Thoracic aorta (tissue), 2 donors: ENCODE measurements around the gene SV2B. TPM values are rescaled to one million over a fixed set of nuclear protein-coding genes. Genes with fewer than 3 reads are reported as not detected.

Source experiments
- ATAC-seq: fragments of 150-250 bp; one replicate; pipeline ENCODE4 v1.8.0; 2017; ENCODE audit warnings: low read depth; ENCODE audit not compliant: insufficient number of reproducible peaks, low FRiP score
- DNase-seq: peaks from one replicate; pipeline ENCODE4 v3.0.0-alpha.2; 2020; ENCODE audit warnings: low spot score
- H3K27ac ChIP-seq, 2 donors: fragments of 200-600 bp; sonication (generic); 1 replicate in 1 of 2; 2 replicates in 1 of 2; pipeline ENCODE4 v1.5.1; 2016; ENCODE audit warnings: mild to moderate bottlenecking in 2 of 2, moderate library complexity in 2 of 2
- H3K27me3 ChIP-seq: fragments of 200-600 bp; sonication (generic); replicated peaks from 2 replicates; pipeline ENCODE4 v1.6.0; 2016; ENCODE audit warnings: mild to moderate bottlenecking; ENCODE audit not compliant: insufficient read depth
- H3K36me3 ChIP-seq: fragments of 200-600 bp; sonication (generic); one replicate; pipeline ENCODE4 v1.5.1; 2016
- H3K4me1 ChIP-seq, 2 donors: fragments of 200-600 bp; sonication (generic); 1 replicate in 1 of 2; 2 replicates in 1 of 2; pipeline versions ENCODE4 v1.5.1 to v1.6.0; 2016; ENCODE audit warnings: low read depth in 2 of 2, mild to moderate bottlenecking in 1 of 2; ENCODE audit not compliant: control insufficient read depth in 1 of 2
- H3K4me3 ChIP-seq: fragments of 200-600 bp; sonication (generic); 2 replicates; pipeline ENCODE4 v1.5.1; 2016; ENCODE audit warnings: mild to moderate bottlenecking
- H3K9me3 ChIP-seq: fragments of 200-600 bp; sonication (generic); 2 replicates; pipeline ENCODE4 v1.5.1; 2016
- CTCF ChIP-seq: fragments of 200-600 bp; sonication (generic); IDR thresholded peaks from one replicate; pipeline ENCODE4 v1.5.1; 2019; ENCODE audit warnings: antibody characterized with exemption
- total RNA-seq, 2 donors: library from RNA; depleted of rRNA; stranded (reverse); fragments of >200 nt; gene quantifications; one replicate each; pipeline versions ENCODE4 v1.1.0 to v1.2.3, GENCODE V29; 2016

SV2B gene
- total RNA-seq, 2 donors from 2014 or later, result 2.6 TPM; not detected in 1

GRCh38 chr15:91192285-91192684 lies 92.2 kb downstream of the SV2B start:
- Histone ChIP-seq H3K27me3 (no peaks in the 10 kb centered on the region), H3K36me3 (no peaks in the 10 kb centered on the region), H3K4me3 (no peak overlapping the region), H3K4me1 (no peaks in the 10 kb centered on the region), H3K27ac (no peak overlapping the region), H3K9me3 (no peaks in the 10 kb centered on the region)
- TF ChIP-seq CTCF, result no peak
- DNase-seq, result no peak
- ATAC-seq, result no peak

- no peak for DNase-seq
- no peaks in the 10 kb centered on the region for H3K9me3 ChIP-seq
- no peaks in the 10 kb centered on the region for H3K36me3 ChIP-seq
- H3K27me3 ChIP-seq, result no peaks in the 10 kb centered on the region
- no peaks in the 10 kb centered on the region for H3K4me1 ChIP-seq
- H3K27ac ChIP-seq, result no peak overlapping the region
- ATAC-seq, result no peak
- H3K4me3 ChIP-seq, result no peak overlapping the region
- TF ChIP-seq CTCF, result no peak
These were observed 92.8 kb downstream of the SV2B start for GRCh38 chr15:91192690-91193377.

GRCh38 chr15:91193378-91193720 lies 93.3 kb downstream of the SV2B start:
- ATAC-seq (no peak), DNase-seq (no peak)
- no peaks in the 10 kb centered on the region for H3K4me1 ChIP-seq
- no peak overlapping the region for H3K4me3 ChIP-seq
- H3K9me3 ChIP-seq, result no peaks in the 10 kb centered on the region
- H3K27me3 ChIP-seq, result no peaks in the 10 kb centered on the region
- TF ChIP-seq CTCF, result no peak
- no peaks in the 10 kb centered on the region for H3K36me3 ChIP-seq
- no peak overlapping the region for H3K27ac ChIP-seq

- H3K27me3 ChIP-seq, result no peaks in the 10 kb centered on the region
- H3K4me3 ChIP-seq, result no peak overlapping the region
- H3K9me3 ChIP-seq, result no peaks in the 10 kb centered on the region
- TF ChIP-seq CTCF, result no peak
- H3K27ac ChIP-seq, result no peak overlapping the region
- DNase-seq, result no peak
- ATAC-seq, result no peak
- H3K4me1 ChIP-seq, result no peaks in the 10 kb centered on the region
- no peaks in the 10 kb centered on the region for H3K36me3 ChIP-seq
These were observed 96.1 kb downstream of the SV2B start for GRCh38 chr15:91196127-91196526.

GRCh38 chr15:91196768-91197167 lies 96.7 kb downstream of the SV2B start:
- H3K36me3 ChIP-seq, result no peaks in the 10 kb centered on the region
- no peaks in the 10 kb centered on the region for H3K27me3 ChIP-seq
- DNase-seq, result no peak
- ATAC-seq, result no peak
- H3K4me3 ChIP-seq, result no peak overlapping the region
- no peak overlapping the region for H3K27ac ChIP-seq
- H3K4me1 ChIP-seq, result no peaks in the 10 kb centered on the region
- H3K9me3 ChIP-seq, result no peaks in the 10 kb centered on the region
- TF ChIP-seq CTCF, result no peak
